Ishikawa (cell line): ENCODE data around the gene APOA5.

Source experiments
- CEBPB ChIP-seq: IDR thresholded peaks from 2 replicates; pipeline ENCODE4 v1.6.1; 2012
- CREB1 ChIP-seq: IDR thresholded peaks from 2 replicates; pipeline ENCODE4 v1.6.1; 2012; ENCODE audit warnings: low read depth
- EGR1 ChIP-seq: IDR thresholded peaks from 2 replicates; pipeline ENCODE4 v1.6.1; 2012
- EP300 ChIP-seq: IDR thresholded peaks from 2 replicates; pipeline ENCODE4 v1.6.1; 2012; ENCODE audit warnings: borderline replicate concordance
- FOXM1 ChIP-seq: IDR thresholded peaks from 2 replicates; pipeline ENCODE4 v1.6.1; 2012; ENCODE audit warnings: low read depth, borderline replicate concordance
- NFIC ChIP-seq: IDR thresholded peaks from 2 replicates; pipeline ENCODE4 v1.6.1; 2012
- RAD21 ChIP-seq: IDR thresholded peaks from 2 replicates; pipeline ENCODE4 v1.6.1; 2012; ENCODE audit warnings: low read depth
- TAF1 ChIP-seq: IDR thresholded peaks from 2 replicates; pipeline ENCODE4 v1.6.1; 2012; ENCODE audit warnings: low read depth, mild to moderate bottlenecking
- TCF12 ChIP-seq: IDR thresholded peaks from 2 replicates; pipeline ENCODE4 v1.6.1; 2012; ENCODE audit warnings: low read depth
- TEAD4 ChIP-seq: IDR thresholded peaks from 2 replicates; pipeline ENCODE4 v1.6.1; 2012
- YY1 ChIP-seq: IDR thresholded peaks from 2 replicates; pipeline ENCODE4 v1.6.1; 2012; ENCODE audit warnings: low read depth
- ZBTB7A ChIP-seq: IDR thresholded peaks from 2 replicates; pipeline ENCODE4 v1.6.1; 2012; ENCODE audit warnings: low read depth
- TF ChIP-seq, protein P1 (sequence below): IDR thresholded peaks from 2 replicates; pipeline ENCODE4 v1.6.1; 2012; ENCODE audit warnings: low read depth, mild to moderate bottlenecking
- TF ChIP-seq, protein P2 (sequence below): IDR thresholded peaks from 2 replicates; pipeline ENCODE4 v1.6.1; 2012
- TF ChIP-seq, protein P3 (sequence below): IDR thresholded peaks from 2 replicates; pipeline ENCODE4 v1.6.1; 2012

APOA5 gene

DNA sequence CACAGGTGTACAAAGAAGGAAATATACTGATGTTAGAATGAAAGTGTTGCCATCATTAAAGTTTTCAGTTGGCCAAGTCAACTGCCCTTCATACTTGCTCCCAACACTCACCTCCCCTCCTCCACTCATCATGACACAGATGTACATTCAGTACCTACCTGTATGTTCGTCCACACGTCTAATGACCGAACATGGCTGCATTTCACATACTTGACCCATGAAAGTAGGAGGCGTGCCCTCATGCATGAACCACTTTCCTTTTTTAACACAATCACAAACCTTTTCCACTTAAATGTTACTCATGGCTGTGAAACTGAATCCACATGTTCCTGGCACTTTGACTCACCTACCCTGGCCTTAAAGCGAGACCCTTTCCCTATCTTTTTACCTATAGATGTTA is 15.7 kb downstream of the APOA5 start:
- TF ChIP-seq EP300 (no peak), CREB1 (no peak), NFIC (no peak), FOXM1 (no peak), TCF12 (no peak), YY1 (no peak), TEAD4 (no peak), RAD21 (no peak)

DNA sequence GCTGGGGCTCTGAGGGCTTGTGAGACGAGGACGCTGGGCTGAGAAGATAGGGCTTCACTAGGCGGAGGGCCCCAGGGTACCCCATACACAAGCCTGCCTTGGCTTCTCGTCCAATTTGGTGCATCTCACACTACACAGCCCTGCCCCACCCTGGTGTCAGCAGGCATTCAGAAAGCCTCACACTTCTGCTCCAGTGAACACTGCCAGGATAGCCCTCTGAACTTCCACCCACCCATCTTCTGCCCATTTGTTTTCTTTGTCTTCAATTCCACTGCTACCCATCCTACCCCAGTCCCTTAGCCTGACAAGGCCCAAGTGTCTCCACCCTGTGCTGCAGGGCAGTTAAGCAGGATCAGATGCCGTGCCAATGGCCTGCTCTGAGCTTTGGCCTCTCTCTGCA is 17.0 kb downstream of the APOA5 start:
- TF ChIP-seq TAF1 (no peak), TCF12 (no peak), CREB1 (no peak), CEBPB (no peak)

DNA sequence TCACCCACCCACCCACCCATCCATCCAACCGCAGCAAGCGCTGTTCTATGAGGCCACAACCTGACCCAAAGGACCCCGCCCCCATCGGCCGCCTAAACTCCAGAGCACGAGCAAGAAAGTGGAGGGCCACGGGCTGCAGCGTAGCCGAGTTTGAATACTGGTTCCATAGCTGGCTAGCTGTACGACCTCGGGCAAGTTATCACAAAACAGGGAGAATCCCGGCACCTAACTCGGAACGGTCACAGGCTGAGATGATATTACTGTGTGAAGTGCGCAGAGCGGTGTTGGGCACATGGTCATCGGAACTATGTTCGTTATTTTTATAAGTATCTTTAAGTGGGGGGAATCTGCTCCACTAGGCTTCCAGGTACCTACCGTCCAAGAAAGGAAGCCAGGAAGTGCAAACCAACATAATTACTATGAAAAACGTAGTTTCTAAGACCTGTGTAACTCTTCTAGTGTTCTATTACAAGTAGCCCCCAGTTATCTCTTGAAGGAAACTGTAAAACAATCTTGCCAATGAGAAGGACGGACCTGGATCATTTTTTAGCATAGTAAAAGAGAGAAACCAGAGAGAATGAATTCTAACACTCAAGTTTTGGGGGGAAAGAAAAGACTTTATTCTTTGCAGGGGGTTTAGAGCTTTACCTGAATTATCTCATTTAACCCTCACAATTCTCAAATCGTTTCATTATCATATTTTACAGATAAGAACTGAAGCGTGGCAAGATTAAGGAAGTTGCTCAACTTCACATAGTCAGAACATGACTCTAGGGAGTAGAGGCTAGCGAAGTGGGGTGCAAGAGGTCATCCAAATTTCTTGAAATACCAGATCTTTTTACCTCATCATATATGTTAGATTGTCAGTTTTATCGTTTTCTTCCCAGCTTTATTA is 18.2 kb downstream of the APOA5 start:
- TF ChIP-seq CEBPB (no peak), YY1 (no peak), TCF12 (no peak), RAD21 (no peak), TEAD4 (no peak), EP300 (no peak), FOXM1 (no peak), TAF1 (no peak), CREB1 (no peak), EGR1 (no peak), NFIC (no peak), ZBTB7A (no peak)
- TF ChIP-seq, protein P1, sequence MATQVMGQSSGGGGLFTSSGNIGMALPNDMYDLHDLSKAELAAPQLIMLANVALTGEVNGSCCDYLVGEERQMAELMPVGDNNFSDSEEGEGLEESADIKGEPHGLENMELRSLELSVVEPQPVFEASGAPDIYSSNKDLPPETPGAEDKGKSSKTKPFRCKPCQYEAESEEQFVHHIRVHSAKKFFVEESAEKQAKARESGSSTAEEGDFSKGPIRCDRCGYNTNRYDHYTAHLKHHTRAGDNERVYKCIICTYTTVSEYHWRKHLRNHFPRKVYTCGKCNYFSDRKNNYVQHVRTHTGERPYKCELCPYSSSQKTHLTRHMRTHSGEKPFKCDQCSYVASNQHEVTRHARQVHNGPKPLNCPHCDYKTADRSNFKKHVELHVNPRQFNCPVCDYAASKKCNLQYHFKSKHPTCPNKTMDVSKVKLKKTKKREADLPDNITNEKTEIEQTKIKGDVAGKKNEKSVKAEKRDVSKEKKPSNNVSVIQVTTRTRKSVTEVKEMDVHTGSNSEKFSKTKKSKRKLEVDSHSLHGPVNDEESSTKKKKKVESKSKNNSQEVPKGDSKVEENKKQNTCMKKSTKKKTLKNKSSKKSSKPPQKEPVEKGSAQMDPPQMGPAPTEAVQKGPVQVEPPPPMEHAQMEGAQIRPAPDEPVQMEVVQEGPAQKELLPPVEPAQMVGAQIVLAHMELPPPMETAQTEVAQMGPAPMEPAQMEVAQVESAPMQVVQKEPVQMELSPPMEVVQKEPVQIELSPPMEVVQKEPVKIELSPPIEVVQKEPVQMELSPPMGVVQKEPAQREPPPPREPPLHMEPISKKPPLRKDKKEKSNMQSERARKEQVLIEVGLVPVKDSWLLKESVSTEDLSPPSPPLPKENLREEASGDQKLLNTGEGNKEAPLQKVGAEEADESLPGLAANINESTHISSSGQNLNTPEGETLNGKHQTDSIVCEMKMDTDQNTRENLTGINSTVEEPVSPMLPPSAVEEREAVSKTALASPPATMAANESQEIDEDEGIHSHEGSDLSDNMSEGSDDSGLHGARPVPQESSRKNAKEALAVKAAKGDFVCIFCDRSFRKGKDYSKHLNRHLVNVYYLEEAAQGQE = no peak
- TF ChIP-seq, protein P2, sequence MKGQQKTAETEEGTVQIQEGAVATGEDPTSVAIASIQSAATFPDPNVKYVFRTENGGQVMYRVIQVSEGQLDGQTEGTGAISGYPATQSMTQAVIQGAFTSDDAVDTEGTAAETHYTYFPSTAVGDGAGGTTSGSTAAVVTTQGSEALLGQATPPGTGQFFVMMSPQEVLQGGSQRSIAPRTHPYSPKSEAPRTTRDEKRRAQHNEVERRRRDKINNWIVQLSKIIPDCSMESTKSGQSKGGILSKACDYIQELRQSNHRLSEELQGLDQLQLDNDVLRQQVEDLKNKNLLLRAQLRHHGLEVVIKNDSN = no peak; the same call in 1 of the 2 replicates
- TF ChIP-seq, protein P3, sequence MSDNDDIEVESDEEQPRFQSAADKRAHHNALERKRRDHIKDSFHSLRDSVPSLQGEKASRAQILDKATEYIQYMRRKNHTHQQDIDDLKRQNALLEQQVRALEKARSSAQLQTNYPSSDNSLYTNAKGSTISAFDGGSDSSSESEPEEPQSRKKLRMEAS = no peak; the same call in 1 of the 2 replicates

DNA sequence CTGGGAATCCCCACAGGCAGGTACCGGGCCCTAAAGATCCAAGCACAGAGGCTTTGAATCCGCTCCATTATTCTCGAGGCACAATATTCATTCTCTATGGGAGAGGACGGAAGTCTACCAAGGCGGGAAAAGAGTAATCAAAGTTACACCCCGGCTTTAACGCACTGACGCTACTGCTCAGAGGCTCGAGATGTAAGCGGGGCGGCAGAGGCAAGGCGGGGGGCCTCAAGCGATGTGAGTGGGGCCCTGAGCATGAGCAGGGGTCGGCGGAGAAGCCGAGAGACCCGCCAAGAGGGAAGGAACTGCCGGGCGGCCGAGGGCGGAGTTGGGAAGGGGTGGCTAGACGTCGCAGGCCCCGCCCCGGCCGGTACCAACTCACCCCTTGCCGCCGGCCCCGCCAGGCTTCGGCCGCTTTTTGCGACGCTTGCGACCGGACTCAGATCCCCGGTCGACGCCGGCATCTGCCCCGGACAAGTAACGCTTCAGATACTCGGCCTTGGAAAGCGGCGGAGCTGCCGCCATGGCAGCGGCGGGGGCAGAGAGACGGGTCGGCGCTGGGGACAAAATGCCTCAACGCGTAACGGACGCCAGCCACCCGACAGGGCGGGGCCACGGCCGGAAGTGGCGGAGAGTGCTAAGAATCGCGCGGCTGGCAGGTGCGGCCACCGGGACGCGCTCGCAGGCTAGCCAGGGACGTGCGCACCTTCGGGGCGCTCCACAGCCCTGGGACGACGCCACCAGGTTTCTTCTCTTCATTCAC is 19.1 kb downstream of the APOA5 start, which contains the start of gene BUD13:
Gene BUD13 (minus strand): TSS at position 545 of the 760 bp plus-strand sequence. CDS start 23 bp downstream, at position 522.
- TF ChIP-seq TCF12 (0 out of 2 replicates have a peak, but pooled peaks have one; percentile 20), FOXM1 (no peak), EGR1 (peak; percentile 68; the same call in 1 of the 2 replicates), EP300 (peak; percentile 24; the same call in 1 of the 2 replicates), RAD21 (no peak; the same call in 1 of the 2 replicates), TEAD4 (peak; percentile 34; the same call in 1 of the 2 replicates), ZBTB7A (no peak; the same call in 1 of the 2 replicates), NFIC (no peak), CREB1 (0 out of 2 replicates have a peak, but pooled peaks have one; percentile 32), YY1 (peak; percentile 93), TAF1 (peak; percentile 91), CEBPB (no peak)
- TF ChIP-seq, protein P3 = peak; percentile 93
- TF ChIP-seq, protein P1 = no peak
- TF ChIP-seq, protein P2 = peak; percentile 37; the same call in 1 of the 2 replicates

DNA sequence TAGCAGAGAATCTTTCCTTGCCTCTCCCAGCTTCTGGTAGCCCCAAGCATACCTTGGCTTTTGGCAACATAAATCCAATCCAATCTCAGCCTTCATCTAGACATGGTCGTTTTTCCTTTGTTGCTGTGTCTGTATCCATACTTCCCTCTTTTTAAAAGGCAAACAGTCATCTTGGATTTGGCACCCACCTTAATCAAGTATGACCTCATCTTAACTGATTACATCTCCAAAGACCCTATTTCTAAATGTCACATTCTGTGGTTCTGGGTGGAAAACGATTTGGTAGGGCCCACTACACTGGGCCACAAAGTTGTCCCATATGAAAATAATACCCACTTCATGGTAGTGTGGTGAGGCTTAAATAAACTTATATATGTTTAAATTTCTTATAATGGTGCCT is 19.7 kb downstream of the APOA5 start:
- TF ChIP-seq TCF12 (no peak), FOXM1 (0 out of 2 replicates have a peak, but pooled peaks have one; percentile 4)
